DMS153 treated with DMSO at 0.1 percent for 48 hours (cell line): ENCODE measurements around the gene ZNF580.

Experiments used
- DNase-seq: peaks from one replicate; lab custom pipeline; 2025; ENCODE audit not compliant: unreplicated experiment; lab: John Stamatoyannopoulos, UW

The ZNF580 gene

DNA sequence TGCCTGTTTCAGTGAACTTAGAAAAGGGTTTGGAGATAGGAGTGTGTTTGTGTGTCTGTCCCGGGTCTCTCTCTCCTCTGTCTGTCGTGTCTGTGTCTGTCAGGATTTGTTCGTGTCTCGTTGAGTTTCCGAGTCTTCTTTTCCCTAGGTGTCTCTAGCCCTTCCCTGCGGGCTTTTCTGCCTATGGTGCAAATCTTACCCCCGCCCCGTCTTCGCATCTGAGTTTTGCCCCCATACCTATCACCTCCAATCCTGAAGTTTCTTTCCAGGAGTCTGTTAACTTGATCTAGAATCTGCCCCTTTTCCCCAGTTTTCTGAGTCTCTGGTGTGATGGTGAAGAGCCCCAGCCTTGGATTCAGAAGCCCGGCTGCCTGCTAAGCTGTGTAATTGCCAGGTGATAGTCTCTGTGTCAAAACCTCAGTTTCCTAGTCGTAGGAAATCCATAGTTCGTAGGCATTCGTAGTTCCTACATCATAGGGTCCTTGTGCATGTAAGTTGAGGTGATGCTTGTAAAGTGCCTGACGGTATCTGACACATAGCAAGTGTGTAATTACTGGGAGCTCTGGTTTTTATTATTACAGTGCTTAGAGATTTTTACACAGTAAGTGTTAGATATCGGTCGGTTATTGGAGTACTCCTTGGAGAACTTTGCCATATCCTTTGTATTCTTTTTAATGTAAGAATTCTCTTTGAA is 35.0 kb downstream of the ZNF580 start:
- no peak for DNase-seq

DNA sequence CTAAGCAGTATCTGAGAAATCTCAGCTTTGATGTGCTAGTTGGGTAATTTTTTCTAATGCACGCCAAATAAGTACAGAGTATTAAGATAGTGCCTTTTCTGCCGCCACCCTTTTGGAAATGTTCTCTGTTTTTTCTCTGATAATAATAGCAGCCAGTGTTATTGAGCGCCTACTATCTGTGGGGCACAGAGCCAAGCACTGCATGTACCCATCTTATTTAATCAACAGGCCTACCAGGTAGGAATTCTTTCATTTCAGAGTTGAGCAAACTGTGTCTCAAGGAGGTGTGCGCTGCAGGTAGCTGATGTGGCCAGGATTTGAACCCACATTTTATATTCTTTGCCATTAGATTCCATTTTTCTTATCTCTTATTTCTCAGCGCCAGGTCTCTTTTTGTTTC is 35.6 kb downstream of the ZNF580 start:
- DNase-seq, result no peak

DNA sequence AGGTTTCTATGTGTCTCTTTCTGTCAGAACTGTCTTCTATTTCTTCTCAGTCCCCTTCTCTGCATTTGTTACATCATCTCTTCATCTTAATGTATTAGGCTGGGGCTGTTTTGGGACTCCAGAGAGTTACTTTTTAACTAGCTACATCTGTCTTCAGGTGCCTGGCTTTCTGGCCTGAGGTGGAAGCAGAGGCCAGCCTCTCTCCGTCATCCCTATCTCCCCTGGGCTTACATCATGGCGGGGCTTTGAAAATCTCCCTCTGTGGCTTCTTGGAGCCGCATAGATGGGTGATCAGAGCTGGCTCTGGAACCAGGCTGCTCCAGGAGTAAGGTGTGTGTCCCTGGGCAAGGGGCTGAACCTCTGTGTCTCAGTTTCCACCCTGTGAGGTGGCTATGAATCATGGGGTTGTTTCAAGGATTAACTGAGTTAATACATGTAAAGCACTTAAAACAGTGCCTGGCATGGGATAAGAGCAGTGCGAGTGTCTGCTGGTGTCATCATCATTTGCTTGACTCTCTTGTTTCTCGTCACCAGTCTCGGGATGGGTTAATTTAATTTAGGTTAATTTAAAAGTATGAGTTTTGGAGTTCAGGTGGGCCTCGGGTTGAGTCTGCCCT is 36.2 kb downstream of the ZNF580 start:
- DNase-seq, result no peak

DNA sequence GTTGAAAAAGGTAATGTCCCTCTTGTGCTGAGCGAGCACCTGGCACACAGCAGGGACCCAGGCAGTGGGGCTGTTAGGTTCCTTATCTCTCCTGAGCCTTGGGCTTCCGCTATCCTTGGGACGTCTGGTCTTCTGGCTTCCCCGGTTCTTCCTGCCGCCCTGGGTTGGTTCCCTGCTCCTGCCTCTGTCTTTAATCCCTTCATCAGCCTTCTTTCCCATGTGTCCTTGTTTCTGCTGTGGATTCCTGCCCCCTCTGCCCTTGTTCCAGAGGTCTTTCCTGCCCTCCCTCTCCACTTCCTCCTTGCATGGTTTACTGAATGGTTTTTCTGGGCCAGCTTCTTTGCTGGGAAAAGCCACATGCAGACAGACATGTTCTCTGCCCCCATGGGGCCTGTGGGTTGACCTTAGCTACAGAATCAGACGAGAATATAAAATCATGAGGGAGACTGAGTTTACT is 36.8 kb downstream of the ZNF580 start:
- DNase-seq, result no peak

DNA sequence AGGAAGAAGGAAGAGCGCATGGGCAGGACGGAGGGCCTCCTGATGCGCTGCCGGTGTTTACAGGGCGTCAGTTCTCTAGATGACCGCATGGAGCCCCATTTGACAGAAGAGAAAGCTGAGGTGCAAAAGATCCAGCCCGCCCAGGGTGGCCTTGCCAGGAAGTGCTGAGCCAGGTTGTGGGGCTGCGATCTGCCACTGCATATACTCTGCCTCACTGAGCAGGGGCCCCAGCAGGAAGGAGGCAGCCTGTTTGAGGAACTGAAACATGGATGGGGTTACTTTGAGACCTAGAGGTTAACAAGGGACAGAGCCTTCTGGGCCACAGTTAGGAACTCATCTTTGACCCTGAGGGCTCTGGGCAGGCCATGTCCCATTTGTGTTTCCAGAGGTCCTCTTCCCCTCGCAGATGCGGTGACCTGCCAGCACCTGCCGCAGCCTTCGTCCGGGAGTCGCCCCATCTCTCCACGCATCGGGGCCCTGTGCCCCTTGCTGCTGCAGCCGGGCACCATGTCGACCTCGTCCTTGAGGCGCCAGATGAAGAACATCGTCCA is 37.4 kb downstream of the ZNF580 start:
- no peak for DNase-seq

DNA sequence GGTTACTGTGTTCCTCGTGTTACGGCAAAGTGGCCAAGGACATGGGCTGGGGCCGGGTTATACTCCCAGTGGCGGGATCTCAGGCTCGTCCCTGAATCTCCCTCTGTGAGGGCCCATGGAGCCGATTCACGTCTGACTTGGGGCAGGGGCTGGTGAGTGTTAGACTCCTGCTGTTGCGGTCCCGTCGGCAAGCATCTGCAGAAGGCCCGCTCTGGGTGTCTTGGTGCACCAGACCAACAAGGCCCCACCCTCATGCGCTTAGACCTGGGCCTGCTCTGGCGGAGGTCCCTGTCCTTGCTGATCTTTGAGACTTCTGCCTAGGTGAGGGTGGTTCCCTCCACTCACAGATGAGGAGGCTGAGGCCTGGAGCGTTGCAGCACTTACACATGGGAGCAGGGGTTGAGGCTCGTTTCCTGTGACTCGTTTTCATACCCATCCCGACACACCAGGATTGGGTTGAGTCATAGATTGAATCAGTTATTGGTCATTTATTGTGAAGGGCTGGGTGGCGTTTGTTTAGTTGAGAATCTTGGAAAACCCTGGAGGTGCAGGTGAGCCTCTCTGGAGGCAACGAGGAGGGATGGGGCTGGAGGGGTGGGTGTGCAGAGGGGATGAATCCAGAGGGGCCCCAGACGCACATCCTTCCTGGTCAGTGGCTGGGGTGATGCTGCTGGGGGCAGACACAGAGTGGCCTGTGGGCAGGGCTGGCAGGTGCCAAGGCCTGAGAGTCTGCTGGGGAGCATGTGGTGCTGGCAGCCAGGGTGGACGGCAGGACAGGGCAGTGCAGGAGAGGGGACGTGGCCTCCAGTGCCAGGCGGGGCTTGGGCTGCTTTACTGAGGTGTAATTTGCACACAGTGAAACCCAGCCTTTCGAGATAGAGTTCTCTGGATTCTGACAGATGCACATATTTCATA is 38.8 kb downstream of the ZNF580 start:
- no peak for DNase-seq

DNA sequence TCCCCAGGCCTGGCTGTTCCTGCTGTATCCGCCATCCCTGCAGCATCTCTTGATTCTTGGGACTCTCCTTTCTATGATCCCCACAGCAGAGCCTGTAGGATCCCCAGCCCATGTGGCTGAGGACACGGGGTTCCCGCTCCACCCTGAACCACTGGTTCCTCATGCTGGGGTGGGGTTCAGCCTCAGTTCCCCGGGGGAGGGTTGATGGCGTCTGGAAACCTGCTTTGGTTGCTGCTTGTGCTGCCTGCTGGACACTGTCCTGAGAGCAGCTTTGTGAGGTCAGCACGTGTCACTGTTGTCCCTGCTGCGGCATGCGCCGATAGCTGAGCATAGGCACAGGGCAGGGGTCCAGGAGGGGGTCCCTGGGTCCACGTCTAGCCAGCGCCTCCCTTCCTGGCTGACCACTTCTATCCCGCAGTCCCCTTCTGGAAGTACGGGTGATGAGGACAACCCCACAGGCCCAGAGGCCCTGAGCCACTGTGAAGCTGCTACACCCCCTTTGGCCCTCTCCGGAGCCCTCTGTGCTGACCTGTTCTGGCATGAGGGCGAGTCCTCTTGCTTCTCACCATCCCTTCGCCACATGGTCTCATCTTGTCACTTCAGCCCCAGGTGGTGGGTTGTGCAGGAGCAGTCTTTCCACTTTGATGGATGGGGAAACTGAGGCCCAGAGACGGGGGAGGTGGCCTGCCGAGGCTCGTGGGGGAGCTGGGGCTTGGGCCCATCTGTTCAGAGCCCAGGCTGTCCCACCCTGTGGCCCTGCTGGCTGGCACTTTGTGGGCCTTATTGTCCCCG is 39.7 kb downstream of the ZNF580 start:
- no peak for DNase-seq

DNA sequence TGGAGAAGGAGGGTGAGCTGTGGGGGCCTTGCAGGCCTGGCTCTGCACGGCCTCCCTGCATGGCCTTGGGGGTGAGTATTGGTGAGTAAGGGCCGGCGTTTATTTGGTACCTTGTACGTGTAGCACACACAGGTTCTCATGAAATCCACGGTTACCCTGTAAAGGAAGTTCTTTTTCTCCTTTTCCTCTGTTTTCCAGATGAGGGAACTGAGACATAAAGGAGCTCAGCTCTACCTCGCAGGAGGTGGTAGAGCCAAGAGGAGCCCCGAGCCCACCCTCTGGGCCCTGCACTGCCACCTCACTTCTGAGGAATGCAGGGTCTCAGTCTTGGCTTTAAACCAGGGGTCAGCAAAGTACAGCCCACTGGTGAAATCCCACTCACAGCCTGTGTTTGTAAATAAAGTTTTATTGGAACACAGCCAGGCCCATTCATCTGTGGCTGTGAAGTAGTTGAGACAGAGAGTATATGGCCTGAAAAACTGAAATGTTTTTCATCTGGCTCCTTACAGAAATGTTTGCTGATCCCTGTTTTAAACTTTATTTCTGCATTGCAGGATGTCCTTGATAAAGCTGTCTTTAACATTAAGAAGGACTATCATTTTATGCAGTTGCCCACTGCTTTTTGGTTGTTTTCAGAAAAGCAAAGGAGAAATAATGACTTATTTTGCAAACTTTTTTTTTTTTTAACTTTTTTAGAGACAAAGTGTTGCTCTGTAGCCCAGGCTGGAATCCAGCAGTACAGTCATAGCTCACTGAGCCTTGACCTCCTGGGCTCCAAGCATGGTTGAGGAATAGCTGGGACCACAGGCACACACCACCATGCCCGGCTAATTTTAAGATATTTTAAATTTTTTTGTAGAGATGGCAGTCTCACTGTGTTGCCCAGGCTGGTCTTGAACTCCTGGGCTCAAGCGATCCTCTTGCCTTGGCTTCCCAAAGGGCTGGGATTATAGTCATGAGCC is 40.6 kb downstream of the ZNF580 start:
- DNase-seq, result no peak

DNA sequence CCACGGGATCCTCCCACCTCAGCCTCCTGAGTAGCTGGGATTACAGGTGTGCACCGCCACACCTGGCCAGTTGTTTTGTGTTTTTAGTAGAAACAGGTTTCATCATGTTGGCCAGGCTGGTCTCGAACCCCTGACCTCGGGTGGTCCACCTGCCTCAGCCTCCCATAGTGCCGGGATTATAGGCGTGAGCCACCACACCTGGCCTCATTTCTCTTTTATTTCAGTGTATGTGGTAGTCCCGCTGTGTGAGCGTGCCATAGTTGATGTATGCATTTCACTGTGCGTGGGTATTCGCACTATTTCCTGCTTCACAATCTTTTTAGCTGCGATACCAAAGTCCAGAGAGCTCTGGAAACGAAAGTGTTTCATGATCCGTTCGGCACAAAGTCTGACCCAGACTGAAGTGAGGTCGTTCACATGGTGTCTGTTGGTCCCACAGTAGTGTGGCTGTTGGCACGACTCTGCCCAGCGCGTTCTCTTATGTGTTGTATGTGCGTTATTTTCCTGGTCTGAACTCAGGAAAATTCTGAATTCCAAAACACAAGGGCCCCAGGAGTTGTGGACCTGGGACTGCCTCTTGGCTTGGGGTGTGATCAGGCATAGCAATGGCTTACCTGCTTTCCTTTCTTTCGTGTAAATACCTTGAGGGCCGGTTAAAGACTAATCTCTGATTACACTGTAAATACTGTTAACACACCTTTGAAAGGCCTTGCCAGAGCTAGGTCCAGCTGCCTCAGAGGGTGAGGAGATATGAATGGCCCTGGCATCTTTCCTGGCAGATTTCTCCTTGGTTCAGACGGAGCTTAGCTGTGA is 42.9 kb downstream of the ZNF580 start:
- DNase-seq, result no peak

DNA sequence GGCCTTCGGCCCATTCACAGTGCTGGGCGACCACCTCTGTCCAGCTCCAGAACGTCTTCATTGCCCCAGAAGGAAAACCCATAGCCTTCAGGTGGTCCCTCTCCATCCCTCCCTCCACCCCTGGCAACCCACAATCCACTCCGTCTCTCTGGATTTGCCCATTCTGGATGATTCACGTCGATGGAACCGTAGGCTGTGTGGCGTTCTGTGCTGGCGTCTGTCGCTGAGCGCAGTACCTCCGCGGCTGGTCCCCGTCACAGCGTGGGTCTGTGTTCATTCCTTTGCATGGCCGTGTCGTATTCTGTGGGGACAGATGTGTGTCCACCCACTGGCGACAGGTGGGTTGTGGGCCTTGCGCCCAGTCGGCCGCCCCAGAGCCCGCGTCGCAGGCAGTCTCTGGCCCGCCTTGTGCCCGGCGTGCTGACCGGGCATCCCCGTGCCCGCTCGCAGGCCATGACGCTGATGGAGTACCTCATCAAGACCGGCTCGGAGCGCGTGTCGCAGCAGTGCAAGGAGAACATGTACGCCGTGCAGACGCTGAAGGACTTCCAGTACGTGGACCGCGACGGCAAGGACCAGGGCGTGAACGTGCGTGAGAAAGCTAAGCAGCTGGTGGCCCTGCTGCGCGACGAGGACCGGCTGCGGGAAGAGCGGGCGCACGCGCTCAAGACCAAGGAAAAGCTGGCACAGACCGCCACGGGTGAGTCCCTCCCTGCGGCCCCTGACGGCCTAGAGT is 44.3 kb downstream of the ZNF580 start:
- no peak for DNase-seq

DNA sequence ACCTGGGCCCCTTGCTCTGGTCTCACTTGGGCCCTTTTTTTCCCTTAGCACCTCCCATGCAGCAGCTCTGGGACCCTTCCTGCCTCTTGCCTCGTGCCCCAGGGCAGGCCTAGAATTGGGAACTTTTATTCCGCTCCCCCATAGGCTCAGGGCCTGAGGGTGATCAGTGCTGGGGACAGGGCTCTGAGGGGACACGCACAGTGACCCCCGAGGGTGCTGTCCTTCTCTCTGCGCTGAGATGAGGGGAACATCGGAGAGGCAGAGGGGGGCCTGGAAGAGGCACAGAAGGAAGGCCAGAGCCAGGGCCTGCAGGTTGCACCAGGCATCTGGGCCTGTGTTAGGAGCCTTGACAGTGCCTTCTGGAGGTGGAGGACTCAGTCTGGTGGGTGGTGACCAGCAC is 45.0 kb downstream of the ZNF580 start:
- DNase-seq, result no peak

DNA sequence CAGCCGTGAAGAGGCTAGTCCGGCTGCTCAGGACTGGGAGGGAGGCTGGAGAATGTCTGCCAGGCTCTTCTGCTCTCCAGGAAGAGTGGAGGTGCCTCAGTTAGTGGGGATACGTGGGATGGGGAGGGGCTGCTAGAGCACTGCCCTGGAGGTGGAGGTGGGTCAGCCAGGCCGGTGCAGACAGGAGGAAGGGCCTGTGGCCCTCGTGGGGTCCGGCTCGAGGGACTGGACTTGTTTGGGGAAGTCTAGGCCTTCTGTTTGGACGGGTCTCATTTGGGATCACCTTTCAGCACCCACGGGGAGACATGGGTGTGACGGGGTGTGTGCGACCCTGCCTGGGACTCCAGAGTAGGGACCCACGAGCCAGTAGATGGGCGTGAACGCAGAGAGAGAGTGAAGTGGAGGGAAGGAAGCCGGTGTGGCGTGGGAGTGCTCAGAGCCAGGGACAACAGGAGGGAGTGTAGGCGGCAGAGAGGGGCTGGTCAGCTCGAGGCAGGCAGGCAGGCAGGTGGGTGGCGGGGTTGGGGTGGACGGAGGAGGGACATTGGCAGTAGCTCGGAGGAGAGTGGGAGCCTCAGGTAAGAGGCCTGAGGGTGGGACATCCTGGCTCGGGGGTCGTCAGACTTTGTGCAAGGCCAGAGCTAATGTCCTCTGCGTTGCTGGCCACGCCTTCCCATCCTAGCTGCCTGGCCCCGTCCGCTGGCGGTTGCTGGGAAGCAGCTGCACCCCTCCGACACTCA is 45.7 kb downstream of the ZNF580 start:
- DNase-seq, result no peak

DNA sequence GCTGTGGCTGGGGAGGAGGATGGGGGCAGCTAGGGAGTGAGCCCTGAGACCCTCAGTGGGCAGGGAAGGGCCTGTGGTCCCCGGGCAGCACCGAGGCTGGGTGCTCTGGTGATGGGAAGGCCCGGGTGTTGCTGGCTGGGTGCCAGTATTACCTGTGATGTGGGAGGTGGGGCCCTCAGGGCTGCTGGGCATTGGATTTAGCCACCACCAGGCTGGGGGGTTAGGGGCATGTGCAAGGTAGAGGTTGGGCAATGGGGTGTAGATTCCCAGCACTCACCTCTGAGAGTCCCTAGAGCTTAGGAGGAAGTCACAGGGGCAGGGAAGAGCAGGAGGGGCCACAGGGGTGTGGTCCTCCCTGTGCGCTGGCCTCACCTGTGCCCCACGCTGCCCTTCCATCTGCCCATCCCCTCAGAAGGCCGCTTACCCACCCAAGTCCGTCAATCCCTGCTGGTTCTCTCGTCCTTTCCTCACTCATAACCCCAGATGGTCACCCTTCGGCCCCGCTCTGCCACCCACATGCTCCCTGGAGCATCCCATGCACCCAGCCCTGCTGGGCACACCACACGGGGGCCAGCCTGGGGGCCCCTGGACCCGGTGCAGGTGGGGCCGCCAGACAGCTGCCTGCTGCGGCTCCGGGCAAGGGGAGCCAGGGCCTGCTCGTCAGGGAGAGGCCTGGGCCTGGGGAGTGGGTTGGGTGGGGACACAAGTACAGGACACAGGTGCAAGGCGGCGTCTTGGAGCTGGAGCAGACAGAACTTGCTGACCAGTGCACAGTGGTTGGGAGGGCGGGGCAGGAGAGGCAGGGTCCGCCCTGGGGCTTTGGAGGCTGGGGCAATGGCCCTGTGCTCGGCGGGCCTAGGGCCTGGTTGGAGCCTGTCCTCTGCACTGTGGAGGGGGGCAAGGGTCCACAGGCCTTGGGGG is 46.7 kb downstream of the ZNF580 start:
- no peak for DNase-seq

DNA sequence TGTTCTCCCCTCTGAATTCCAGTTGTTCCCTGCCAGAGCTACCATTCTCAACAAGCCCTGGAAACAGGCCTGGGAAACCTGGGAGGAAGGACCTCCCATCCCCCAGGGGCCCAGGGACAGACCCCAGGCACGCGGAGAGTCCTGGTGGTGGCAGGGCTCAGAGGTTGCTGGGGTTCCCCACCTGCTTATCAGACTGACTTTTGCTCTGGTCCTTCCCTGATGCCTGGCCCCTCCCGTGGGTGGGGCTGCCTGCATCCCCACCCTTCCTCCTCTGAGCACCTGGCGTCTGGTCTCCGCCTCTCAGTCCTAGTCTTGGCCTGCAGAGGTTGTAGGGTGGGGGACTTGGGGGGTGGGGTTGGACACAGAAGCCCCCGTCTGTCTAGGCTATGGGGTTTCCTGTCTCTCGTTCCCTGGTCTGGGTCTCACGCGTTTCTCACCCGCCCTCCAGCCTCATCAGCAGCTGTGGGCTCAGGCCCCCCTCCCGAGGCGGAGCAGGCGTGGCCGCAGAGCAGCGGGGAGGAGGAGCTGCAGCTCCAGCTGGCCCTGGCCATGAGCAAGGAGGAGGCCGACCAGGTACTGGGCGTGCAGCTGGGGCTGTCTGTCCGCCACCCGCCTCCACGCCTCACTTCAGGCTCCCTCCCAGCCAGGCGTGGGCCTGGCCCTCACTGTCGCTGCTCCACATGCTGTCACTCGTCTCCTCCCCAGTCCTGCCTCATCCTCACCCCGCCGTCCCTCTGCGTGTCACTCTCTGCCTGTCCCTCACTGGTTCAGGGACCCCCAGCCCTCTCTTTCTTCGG is 47.8 kb downstream of the ZNF580 start:
- DNase-seq, result peak; percentile 26

DNA sequence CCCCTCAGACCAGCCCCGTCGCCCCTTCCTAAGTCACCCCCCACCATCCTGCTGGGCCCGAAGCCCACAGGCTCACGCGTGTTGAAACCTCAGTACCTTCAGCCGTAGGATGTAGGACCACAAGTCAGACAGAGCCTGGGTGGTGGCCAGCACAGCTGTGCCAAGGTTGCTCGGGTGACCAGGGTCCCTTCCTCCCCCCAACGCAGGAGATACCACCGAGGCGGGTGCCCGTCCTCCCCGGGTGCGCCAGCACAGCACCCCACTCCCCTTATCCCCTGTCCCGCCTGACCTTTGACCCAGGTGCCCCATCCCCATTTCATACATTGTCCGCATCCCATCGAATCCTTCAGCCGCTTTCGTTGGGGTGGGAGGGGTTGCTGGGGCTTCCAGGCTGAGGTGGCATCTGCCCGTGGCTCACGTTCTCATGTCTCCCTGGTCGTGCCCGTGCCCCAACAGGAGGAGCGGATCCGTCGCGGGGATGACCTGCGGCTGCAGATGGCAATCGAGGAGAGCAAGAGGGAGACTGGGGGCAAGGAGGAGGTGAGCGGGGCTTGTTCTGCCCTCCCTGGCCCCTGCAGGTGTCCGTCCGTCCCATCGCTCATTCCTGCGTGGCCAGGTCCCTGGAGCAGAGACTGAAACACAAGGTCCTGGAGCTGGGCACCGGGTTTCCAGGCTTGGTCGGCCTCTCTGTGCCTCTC is 48.8 kb downstream of the ZNF580 start:
- DNase-seq, result no peak
